ENCODE measurements around the gene BCAP29.

Gene BCAP29

DNA sequence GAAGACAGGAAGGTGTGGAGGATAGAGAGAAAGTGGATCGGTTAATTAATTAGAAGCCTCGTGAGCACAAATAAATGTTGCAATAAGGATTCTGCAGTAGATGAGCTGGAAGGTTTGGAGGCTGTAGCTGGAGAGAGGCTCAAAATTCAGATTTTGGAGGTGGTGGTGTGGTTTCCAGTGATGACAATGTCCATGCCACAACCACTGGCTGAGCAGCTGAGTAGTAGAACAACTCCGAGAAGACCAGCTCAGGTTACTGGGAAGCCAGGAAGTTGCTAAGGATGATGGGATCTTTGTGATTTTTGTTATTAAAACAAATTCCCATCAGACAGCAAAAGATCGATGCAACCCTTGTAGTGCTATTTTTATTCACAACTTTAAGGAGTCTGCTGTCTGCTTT lies 88.2 kb downstream of the BCAP29 start:
- DNase-seq (ENCODE audit: extremely low read depth, low read depth) = no peak
- TF ChIP-seq, protein P1, sequence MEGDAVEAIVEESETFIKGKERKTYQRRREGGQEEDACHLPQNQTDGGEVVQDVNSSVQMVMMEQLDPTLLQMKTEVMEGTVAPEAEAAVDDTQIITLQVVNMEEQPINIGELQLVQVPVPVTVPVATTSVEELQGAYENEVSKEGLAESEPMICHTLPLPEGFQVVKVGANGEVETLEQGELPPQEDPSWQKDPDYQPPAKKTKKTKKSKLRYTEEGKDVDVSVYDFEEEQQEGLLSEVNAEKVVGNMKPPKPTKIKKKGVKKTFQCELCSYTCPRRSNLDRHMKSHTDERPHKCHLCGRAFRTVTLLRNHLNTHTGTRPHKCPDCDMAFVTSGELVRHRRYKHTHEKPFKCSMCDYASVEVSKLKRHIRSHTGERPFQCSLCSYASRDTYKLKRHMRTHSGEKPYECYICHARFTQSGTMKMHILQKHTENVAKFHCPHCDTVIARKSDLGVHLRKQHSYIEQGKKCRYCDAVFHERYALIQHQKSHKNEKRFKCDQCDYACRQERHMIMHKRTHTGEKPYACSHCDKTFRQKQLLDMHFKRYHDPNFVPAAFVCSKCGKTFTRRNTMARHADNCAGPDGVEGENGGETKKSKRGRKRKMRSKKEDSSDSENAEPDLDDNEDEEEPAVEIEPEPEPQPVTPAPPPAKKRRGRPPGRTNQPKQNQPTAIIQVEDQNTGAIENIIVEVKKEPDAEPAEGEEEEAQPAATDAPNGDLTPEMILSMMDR (IDR thresholded peaks at IDR 0.05; ENCODE audit: low read depth, low read length) = no peak

All from AG09319 (cell line).